HG03457 (cell line): Measurements from ENCODE around the gene FZD1.
"Not testable (repeated sequence)": the region's sequence is repeated elsewhere in the genome, so short reads cannot be mapped to it uniquely, and the experiment has no call there.

Experiments used
- ATAC-seq: cut with Tn5 transposase; IDR thresholded peaks from one replicate; pipeline ENCODE4 v1.9.1; 2021; ENCODE audit warnings: moderate number of reproducible peaks; ENCODE audit not compliant: unreplicated experiment

FZD1 gene

DNA sequence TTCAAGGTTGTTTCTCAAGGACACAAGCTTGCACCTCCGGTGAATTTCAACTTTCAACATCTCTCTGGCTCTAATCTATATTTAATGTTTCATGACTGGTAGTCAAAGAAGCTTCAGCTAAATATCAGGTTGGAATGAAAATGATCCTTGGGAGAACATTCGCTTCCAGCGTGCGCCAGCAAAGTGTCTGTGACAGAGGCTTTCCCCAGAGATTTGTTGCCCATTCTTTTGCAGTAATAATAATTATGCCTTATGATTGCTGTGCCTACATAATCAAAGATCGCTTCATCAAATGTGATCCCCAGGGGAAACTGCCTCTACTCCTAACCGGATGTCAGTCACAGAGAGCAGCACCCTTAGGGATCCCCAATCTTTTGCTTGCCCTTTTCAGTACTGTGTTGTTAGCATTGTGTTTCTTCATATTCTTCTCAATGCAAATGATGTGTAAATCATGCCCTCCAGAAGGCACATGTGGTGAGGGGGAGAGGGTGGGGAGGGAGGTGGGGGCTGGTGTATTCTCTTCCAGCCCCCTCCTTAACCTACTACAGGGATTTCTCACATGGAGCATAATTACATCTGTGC, 30.5 kb downstream of the FZD1 start:
- no peak for ATAC-seq

DNA sequence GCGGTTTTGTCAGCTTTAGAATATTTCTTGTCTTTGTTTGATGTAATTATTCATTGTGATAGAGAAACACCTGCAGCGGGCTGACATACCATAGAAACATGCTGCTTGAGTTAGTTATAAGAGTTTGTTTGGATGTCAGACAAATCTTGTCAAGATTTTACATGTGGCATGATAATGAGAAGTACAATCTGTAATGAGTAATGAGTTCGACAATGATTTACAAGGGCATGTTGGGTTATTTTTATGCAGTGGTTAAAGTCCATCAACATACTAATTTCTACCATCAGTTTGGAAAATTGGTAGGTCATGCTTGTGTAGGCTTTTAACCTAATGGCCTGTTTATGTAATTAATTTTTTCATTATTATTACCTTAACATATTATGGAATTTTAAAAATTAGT, 31.3 kb downstream of the FZD1 start:
- ATAC-seq: no peak

DNA sequence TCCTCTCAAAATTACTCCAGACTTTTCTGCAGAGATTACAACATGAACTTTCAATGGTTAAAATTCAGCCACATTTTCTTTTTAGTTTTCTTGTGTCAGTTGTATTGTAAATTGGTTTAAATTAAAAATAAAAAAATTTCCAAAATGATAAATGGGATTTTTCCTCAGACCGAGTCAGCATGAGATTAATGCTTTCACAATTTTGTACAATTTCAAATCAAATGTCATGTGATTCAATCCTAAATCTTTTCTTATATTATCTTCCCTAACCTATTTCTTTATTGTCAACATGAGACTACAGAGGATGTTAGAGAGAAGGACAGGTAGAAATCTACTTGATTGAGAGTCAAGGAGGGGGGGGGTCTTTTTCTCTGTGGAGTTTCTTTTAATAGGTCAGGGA, 33.7 kb downstream of the FZD1 start:
- ATAC-seq: no peak

DNA sequence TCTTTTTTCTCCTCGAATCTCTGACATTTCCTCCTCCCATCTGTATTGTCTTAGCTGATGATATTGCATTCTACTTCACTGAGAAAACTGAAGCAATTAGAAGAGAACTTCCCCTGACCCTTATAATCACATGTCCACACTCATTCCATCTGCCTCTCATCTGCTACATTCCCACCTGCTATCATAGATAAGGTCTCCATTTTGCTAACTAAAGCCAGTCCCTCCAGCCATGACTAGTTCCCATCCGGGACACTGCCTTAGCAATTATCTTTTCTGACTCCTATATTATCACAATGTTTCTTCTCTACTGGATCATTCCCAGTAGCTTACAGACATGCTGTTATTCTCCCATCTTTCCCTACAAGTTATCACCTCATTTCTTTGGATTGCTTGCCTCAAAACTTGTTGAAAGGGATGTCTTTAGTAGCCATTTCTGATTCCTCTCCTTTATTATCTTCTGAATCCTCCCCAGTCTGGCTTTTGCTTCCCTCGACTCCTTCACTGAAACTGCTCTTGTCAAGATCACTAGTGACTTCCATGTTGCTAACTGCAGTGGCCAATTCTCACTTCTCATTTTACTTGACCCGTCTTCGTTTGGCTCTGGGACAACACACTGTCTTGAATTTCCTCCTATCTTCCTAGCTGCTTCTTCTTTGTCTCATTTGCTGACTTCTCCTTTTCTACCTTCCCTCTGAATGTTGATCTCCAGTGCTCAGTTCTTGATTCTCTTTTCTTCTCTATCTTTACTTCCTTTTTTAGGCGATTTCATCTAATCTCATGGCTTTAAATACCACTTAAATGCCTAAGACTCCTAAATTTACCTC, 35.9 kb downstream of the FZD1 start:
- ATAC-seq: no peak

DNA sequence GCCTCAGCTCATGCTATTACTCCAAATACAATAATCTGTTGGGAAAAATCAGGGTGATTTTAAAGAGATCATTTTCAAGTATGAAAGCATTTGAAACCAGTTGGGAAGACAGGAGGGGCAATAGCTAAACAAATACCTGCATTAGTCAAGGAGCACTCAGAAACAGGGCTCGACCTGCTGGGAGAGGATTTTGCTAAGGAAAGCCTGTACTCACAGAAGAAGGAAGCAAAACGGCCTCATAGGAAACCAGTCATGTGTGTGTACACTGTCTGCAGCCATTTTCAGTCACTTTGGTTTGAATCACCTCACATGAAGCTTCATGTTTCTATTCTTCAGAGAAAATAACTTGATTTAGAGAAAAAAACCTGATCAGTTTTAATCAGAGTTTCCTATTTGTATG, 38.6 kb downstream of the FZD1 start:
- ATAC-seq: no peak

DNA sequence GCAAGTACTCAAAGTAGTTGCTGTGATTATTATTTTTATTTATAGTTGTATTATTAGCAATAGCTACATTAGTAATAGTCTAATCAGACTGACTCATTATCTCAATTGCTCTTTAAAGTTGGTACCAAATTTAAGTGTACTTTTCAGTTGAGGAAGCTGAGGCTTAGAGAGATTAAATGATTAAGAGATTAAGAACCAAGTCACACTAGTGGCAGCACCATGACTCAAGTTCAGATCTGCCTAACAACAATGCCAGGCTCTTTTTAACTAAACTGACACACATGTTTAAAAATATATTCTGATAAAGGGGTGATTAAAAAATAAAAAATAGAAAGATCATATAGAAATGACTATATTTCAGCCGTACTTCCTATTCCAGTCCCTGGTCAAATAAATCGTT, 42.0 kb downstream of the FZD1 start:
- no peak for ATAC-seq

DNA sequence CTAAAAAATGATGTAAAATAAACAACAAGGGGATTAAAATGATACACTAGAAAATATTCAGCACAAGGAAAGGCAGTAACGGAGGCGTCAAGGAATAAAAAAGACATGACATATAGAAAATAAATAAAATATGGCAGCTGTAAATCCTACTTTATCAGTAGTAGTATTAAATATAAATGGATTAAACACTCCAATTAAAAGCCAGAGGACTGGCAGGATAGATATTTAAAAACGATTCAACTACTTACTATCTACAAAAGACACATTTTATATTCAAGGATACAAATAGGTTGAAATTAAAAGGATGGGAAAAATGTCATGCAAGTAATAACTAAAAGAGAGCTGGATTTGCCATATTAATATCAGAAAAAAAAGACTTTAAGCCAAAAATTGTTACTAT, 43.2 kb downstream of the FZD1 start:
- ATAC-seq: no peak

DNA sequence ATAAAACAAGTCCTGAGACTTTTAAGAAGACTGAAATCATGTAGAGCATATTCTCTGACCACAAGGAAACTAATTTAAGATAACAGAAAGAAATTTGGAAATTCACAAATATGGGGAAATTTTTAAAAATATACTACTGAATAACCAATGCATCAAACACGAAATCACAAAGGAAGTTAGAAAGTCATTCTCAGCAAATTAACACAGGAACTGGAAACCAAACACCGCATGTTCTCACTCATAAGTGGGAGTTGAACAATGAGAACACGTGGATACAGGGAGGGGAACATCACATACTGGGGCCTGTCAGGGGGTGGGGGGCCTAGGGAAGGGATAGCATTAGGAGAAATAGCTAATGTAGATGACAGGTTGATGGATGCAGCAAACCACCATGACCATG, 44.0 kb downstream of the FZD1 start:
- ATAC-seq: not testable (repeated sequence)

DNA sequence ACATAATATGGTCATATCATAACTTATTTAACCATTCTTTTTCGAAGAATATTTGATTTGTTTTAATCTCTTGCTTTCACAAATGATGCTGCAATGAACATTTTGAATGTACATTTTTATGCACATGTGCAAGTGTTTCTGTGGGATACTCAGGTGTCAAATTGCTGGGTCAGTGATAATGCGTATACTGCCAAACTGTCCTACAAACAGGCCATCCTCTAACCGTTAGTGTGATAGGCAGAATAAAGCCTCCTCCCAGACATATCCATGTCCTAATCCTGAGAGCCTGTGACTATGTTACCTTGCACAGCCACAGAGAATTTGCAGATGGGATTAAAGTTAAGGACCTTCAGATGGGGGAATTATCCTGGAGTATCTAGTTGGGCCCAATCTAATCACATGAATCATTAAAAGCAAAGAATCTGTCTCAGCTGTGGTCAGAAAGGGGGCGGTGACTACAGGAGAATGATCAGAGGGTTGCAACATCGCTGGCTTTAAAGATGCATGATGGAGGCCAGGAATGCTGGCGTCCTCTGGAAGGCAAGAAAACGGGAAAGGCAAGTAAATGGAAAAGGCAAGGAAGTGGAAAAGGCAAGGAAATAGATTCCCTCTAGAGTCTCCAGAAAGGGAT, 46.7 kb downstream of the FZD1 start:
- ATAC-seq: no peak

DNA sequence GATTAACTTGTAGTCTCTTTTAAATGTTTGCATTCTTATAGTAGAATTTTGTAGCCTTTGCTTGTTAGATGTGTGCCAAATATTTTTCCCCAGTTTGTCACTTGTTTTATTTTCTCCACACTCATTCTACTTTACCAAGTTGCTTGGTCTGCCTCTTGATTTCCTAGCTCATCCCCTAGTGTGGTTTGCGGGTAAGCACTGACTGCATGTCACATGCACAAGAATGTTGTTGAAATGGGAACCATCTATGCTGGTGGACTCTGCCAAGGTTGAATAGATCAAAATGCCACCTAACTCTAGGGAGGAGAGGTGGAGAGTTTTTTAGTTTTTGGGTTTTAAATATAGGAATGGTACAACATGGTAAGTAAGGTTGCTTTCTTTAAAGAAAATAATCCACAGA, 47.6 kb downstream of the FZD1 start:
- no peak for ATAC-seq

DNA sequence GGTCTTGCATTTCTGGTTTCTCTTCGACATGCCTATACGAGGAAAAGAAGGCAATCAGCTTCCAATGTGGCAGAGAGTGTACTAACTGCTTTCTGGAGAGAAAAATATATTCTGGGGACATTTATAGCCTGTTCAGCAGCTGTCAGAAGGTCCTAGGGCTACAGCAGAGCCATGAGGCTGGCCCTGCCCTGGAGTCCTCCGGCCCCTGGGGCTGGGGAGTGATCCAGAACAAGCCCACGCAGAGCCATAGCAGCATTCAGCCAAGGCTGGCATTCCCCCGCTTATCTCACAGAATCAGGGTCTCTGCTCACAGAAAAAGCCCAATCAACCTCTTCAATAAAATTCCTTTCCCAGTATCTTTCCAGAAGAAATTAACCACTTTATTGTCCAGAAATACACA, 48.9 kb downstream of the FZD1 start:
- no peak for ATAC-seq

DNA sequence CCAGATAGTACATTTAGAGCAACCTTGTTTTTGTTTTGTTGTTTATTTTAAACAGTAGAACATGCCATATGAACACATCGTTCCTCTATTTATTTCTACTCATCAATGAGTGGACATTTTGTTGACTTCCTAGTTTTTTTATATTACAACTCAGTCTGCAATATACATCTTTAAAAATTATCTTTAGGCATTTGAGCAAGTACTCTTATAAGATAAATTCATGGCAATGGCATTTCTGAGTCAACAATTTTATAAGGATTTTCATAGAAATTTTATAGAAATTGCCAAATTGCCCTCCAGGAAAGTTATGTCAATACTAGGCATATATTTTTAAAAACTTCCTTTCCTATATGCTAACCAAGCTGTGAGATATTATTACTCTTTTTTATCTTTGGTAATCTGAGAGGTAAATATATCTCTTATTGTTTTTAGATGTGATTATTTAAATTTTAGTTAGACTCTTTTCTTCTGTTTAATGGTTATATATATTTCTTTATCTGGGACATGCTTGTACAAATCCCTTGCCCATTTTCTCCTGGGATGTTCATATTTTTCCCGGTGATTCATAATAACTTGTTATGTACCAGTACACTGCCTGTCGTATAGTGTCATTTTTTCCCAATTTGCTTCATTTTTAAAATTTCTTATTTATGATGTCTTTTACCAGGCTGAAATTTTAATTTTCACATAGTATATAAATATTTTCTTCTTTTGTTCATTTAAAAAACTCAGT, 50.5 kb downstream of the FZD1 start:
- ATAC-seq: no peak

DNA sequence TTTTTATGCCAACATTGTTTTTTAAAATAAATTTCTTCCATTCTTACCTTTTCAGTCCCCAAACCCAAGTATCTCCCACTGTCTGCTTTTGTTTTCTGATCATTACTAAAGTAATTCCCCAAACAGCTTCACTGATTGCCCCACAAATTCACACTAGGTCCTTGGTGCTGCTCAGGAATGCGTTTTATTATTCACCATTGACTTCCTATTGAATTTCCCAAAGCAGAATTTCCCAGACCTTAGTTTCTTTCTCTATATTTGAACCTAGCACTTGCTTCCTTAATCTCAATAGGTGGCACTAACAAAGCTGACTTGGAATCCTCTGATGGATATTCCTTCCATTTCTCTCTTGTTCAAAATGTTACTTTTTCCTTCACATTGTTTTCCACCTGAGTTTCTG, 52.2 kb downstream of the FZD1 start:
- ATAC-seq: no peak

DNA sequence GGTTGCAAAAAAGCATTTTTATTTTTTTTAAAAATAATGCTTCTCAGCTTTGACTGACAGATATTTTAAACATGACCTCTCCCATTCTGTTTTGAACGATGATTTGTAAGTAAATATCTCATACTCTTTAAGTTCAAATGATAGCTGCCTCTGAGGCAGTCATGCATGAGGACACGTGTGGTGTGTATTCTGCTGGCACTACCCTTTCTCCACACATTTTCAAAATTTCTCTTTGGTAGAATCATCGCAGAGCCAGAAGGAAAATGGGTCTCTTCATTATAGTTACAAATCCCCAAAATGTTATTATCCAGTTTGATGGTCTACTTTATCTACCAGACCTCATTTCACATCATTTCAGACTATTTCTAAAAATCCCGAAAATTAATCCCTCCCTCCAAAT, 55.1 kb downstream of the FZD1 start:
- no peak for ATAC-seq

DNA sequence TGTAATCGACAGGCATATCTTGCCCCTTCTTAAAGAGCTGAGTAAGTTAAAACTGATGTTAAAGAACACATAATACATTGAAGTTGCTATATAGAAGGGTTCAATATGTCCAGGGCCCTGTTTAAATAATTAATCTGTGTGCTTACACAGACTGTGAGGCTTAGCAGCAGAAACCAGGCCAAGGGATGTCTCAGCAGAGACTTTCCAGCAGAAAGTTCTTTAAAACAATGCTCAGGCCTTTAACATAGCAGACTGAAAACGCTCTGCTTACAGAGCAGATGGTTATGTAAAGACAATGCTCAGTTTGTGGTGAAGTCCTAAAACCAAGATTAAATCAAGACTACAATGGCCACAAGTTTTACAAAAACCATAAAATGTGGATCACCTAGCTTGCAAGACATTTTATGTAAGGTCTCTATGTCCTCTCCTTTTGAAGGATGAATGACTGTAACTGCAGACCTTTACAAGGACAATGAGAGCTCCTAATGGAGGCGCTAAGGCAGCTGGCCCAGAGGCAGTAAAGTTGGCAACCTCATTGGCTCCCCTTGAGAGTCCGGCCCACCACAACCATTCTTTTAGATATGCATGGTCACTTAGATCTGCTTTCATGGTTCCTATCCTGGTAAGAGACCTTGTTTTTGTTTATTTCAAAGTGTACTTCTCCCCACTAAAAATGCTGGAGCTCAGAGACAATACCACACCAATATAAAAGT, 56.3 kb downstream of the FZD1 start:
- ATAC-seq: no peak
